ENCODE results near the gene PBX1.
A peak's percentile ranks its signal among the peaks of the same experiment; 100 is the strongest.

The PBX1 gene

GRCh38 chr1:164755690-164756089 lies 196.7 kb downstream of the PBX1 start (continued):
- TF ChIP-seq YY2 (tag by site-specific recombination; IDR thresholded peaks at IDR 0.05) (no peak), ZNF660 (tag by site-specific recombination; IDR thresholded peaks at IDR 0.05) (0 out of 2 replicates have a peak, but pooled peaks have one; percentile 72), ZNF585B (tag by site-specific recombination; IDR thresholded peaks at IDR 0.05) (no peak), BCL11B (tag by site-specific recombination; IDR thresholded peaks at IDR 0.05; ENCODE audit: low read depth) (no peak), KLF10 (tag by site-specific recombination; IDR thresholded peaks at IDR 0.05) (peak; percentile 40; the same call in 1 of the 2 replicates), ZBTB8A (tag by site-specific recombination; IDR thresholded peaks at IDR 0.05) (no peak), KLF16 (tag by site-specific recombination; IDR thresholded peaks at IDR 0.05) (no peak), AEBP2 (tag by site-specific recombination; IDR thresholded peaks at IDR 0.05; ENCODE audit: borderline replicate concordance) (no peak), ZNF114 (tag by site-specific recombination; IDR thresholded peaks at IDR 0.05) (no peak), ZNF335 (tag by site-specific recombination; conservative IDR thresholded peaks at IDR 0.05) (0 out of 2 replicates have a peak, but pooled peaks have one; percentile 22), EGR2 (tag by site-specific recombination; IDR thresholded peaks at IDR 0.05; ENCODE audit: low read depth) (no peak), PRDM4 (tag by site-specific recombination; IDR thresholded peaks at IDR 0.05) (0 out of 2 replicates have a peak, but pooled peaks have one; percentile 21), ZFP37 (tag by site-specific recombination; IDR thresholded peaks at IDR 0.05) (no peak), ZNF394 (tag by site-specific recombination; IDR thresholded peaks at IDR 0.05; ENCODE audit: borderline replicate concordance) (no peak), ZNF155 (tag by site-specific recombination; IDR thresholded peaks at IDR 0.05) (no peak), CTCF (tag by site-specific recombination; IDR thresholded peaks at IDR 0.05) (no peak), SALL2 (tag by site-specific recombination; IDR thresholded peaks at IDR 0.05; ENCODE audit: borderline replicate concordance) (no peak), INSM2 (tag by site-specific recombination; IDR thresholded peaks at IDR 0.05) (no peak), ZBTB7A (tag by site-specific recombination; IDR thresholded peaks at IDR 0.05; ENCODE audit: low read depth) (no peak), ZNF239 (tag by site-specific recombination; IDR thresholded peaks at IDR 0.05) (no peak), ZNF211 (tag by site-specific recombination; IDR thresholded peaks at IDR 0.05; ENCODE audit: low read depth) (no peak), GLIS1 (tag by site-specific recombination; IDR thresholded peaks at IDR 0.05) (peak; percentile 23; the same call in 1 of the 2 replicates), ZNF791 (tag by site-specific recombination; IDR thresholded peaks at IDR 0.05) (no peak), GLI2 (tag by site-specific recombination; IDR thresholded peaks at IDR 0.05; ENCODE audit: borderline replicate concordance, low read depth) (no peak), ZNF768 (tag by site-specific recombination; IDR thresholded peaks at IDR 0.05) (no peak), ZNF692 (tag by site-specific recombination; IDR thresholded peaks at IDR 0.05) (peak; percentile 42; the same call in 1 of the 2 replicates), ATF2 (tag by site-specific recombination; IDR thresholded peaks at IDR 0.05; ENCODE audit: low read depth) (no peak), ZFHX2 (tag by site-specific recombination; conservative IDR thresholded peaks at IDR 0.05) (no peak), ZNF530 (tag by site-specific recombination; IDR thresholded peaks at IDR 0.05; ENCODE audit: low read depth) (no peak), ZNF19 (tag by site-specific recombination; IDR thresholded peaks at IDR 0.05; ENCODE audit: low read depth) (no peak)
